Amniotic stem cell (primary cell): ENCODE results near the gene VMAC.

Source experiments
- DNase-seq: peaks from one replicate; lab custom pipeline; 2025; lab: John Stamatoyannopoulos, UW

The VMAC gene

DNA sequence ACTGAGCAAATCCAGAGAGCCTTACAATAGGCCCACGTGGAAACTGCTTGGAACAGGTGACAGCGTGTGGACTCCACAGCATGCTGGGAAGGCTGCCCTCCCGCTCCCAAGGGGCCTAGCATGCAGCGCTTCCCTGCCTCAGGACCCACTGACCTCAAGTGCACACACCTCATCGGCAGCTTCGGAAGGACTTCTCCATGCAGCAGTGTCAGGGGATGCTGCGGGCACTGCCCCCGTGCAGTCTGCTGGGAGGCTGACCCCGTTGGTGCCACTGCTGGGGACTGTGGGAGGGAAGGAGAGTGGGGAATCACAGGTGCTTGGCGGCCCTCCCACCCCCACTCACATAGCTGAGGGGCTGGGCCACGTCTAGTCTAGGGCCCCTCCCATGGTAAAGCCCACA is 26.6 kb downstream of the VMAC start:
- no peak for DNase-seq

DNA sequence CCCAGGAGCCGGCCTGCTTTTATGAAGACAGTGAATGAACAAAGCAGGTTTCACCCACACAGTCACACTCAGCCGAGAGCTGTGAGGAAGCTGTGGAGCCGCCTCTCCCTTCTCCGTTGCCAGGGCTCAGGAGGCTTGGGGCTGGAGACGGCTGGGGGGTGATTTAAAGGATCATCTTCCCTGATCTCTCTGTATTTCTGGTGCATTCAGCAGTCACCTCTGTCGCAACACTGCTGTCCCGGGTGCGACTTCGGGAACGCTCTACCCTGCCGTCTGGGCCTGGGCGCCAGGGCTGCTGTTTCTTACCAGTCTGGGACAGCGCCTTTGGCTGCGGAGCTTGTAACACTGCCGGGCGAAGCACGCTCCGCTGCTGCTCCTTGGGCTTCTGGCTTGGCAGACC is 27.5 kb downstream of the VMAC start:
- no peak for DNase-seq

DNA sequence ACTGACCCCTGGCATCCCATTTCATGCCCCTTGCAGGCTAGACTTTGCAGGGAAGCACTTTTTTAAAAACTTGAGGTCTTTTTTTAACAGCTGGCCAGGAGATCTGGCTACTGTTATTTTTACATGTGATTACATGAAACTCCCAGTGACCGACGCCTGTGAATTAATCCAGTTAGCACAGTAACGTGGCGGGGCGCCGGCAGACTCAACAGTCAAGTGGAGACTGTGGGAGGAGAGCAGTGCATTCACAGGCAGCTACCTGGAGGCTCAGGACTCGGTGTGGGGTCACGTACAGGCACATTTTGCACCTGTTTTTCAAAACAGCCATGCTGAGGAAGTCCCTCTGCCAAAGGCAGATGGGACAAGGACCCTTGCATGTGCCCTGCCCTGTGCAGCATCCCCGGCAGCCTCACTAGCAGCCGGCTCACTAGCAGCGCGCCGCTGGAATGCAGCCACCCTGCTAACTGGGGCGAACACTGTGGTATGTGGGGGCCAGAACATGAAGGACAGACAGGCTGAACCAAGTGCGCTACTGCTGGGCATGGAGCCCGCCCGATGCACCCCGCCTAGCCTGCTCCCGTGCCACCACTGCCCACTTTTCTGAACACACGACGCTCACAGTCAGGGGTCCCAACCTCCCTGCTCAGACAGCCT is 28.1 kb downstream of the VMAC start:
- no peak for DNase-seq

DNA sequence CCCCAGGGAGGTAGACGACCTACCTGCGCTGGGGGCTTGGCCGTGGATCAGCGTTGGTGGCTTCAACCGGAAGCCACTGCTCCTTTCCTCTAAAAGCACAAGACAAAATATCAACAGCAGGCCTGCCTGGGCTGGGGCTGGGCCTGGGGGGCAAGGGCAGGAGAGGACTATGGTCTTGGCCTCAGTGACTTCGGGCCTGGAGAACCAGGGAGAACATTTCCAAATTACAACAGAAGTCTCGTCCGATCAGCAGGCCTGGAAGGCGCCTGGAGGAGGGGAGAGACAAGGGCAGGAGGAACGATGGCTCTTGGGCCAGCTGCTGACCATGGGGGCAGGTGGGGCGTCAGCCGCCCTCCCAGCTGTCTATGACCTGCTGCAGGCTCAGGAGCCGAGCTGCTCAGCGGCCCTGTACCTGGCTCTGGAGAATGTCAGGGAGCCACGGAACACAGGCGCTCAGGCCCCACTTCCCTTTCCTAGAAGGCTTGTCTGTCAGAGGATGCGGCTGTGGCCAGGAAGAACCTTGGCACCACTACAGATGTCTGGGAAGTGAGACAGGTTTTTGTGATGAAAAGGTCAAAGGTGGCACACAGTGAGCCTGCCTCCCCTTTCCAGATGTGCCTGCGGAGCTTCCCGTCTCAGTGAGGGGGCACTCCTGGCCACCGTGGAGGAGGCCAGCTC is 28.9 kb downstream of the VMAC start:
- no peak for DNase-seq

DNA sequence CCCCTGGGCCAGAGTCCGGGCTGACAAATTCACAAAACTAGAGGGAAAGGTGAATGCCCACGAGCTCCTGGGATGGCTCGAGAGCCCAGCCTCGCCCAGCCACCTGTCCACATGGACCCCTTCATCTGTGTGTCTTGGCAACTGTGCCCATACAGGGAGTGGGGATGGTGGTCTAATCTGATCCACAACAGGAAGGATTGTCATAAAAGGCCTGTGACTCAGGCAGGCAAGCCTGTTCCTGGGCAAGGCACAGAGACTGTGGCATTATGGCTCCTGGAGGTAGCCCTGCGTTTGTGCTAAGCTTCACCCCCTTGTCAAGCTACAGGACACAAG is 29.4 kb downstream of the VMAC start:
- no peak for DNase-seq

DNA sequence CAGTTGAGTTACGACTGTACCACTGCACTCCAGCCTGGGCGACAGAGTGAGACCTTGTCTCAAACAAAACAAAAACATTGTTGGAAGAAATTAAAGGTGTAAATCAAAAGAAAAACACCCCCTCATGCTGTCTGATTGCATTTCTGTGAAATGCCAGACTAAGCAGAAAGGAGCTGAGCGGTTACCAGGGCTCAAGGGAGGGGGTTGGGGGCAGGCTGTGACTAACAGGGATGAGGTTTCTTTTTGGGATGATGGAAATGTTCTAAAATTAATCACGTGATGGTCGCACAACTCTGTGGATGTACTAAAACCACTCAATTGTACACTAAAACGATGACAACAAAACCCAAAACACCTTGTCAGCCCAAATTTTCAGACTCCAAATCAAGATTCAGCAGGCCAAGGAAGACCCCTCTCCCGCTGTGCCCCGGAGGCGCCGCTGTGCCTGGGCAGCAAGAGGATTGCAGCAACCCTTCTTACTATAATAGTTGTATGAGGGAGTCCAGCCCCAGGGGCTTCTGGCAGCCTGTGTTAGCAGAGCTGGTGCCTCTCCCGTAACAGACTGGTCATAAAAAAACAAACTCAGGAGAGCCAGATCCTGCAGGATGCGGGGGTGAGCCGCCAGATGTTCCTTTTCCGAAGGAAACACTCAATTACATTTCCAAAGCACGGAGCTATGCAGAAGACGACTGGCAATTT is 30.3 kb downstream of the VMAC start:
- DNase-seq = peak; percentile 81

DNA sequence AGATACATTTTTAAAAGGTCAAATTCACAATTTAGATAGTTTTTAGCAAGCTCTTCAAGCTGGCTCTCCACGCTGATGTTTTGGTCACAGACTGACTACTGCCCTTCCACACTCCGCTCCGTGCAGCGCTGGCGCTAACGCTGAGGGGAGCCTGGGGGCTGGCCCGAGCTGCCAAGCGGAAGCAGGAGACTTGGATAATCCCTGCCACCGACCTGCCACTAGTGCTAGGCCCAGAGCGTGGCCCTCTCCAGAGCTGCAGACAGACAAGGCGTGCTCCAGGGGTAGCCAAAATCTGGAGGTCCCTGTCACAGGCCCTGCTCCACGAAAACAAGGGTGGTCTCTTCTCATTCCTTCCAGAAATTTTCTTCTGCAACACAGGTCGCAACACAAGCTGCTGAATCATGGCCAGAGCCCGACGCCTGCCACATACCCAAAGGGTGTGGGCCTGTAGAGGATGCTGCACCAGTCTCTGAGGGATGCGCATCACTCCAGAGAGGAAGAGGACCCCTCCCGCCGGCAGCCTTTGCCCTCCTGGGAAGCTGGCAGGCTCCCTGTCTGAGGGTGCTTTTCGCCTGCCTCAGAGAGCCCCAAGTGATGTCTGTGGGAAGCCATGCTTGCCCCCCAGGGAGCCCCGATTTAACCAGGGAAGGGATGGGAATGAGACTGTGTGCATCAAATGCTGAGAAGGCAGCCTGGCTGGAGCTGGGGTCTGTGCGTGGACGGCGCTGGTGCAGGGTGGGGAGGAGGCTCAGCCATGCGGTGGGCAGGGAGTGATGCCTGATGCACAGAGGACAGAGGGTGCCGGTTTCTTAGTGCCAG is 31.0 kb downstream of the VMAC start:
- no peak for DNase-seq

DNA sequence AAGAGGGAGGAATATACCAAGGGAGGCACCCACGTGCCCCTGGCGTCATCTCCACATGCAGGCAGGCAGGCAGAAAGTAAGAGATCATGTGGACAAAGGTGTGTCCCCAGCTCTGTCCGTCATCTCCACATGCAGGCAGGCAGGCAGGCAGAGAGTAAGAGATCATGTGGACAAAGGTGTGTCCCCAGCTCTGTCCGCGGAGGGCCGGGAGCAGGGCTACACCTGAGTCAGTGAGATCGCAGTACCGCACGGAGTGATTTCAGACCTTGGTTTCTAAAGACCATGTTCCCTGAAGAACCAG is 31.6 kb downstream of the VMAC start:
- no peak for DNase-seq

DNA sequence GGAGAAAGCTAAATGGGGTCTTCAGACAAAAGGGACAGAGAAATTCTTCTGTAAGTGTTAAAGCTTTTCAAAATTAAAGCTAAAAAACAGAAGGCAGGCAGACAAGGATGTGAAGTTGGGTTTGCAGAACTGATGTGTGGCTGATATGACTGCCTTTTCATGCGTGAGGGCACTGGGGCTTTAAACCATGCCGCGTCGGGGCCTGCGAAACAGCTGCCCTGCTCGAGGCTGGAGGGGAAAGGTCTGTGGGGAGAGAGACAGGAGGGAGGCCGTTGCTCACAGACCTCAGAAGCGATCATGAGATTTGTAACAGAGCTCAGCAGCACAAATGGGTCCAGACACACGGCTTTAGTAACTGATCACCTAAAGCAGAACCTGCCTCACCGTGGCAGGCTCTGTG is 32.9 kb downstream of the VMAC start:
- DNase-seq = no peak

DNA sequence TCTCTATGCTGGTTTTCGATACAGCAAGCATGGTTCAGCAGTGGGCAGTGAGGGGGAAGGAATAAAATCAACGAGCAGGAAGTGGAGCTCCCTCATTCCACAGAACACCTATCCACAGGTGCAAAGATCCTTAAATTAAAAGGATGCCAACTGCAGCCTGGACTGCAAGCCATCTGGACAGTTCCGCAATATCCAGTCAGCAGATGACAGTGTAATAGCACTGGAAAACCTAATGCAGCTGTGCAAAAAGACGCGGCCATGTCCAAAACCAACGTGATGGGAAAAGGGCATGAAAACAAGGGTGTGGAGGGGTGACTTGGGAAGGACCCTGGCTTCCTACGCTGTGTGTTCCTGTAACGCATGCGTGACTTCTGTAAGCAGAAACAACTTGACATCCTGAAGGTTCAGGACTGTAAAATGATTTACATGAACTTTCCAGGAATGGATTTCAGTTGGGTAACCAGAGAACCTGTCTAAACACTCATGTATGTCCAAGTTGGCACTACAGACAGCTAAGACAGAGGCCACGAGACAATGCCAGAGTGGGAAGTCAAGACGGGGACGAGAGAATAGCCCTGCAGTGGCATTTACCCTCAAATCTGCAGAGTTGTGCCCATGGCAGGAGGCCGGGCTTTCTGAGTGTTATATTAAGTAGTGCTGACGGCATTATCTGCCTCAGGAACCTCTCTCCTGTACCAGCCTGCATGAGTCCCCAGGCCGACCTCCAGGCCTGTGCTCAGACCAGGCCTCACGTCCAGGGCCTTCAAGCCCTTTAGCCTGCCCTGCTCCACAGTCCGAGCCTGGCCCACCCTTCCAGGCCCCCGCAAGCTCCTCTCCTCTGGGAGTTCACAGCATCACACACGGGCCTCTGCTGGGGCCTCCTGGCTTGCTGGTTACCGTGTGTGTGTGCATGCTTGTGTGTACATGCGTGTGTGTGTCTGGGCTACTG is 35.9 kb downstream of the VMAC start:
- no peak for DNase-seq

DNA sequence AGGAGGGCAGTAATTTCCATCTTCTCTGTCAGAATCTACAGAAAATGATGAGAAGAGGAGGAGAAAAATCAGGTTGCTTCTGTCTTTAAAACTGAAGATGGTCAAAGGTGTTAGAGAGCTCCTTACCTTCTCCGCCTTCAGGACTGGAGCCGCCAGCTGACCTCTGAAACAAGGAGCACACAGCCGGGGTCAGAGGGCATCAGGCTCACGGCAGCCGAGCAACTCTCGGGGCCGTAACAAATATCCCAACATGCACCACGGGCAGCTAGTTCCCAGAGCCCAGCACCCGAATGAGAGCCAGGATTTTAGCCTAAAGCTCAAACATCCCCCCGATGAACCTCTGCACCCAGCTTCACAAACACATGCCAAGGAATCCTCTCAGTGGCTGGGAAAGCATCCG is 37.0 kb downstream of the VMAC start:
- no peak for DNase-seq

DNA sequence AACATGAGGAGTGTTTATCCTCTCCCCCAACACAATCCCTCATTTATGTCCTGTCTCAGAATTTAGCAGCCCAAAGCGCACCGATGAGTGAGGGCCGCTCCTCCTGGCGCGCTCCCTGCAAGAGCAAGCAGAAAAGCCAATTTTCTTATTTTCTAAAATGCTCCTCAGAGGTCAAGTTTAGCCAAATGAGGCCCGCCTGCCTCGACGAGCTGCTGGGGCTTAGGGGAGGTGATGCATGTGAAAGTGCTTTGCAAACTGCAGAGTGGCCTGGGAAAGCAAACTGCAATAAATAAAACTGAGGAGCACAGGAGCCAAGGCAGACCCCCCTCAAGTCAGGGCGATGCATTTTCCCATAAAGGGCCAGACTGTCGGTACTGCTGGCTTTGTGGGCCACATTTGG is 38.4 kb downstream of the VMAC start:
- DNase-seq = no peak

DNA sequence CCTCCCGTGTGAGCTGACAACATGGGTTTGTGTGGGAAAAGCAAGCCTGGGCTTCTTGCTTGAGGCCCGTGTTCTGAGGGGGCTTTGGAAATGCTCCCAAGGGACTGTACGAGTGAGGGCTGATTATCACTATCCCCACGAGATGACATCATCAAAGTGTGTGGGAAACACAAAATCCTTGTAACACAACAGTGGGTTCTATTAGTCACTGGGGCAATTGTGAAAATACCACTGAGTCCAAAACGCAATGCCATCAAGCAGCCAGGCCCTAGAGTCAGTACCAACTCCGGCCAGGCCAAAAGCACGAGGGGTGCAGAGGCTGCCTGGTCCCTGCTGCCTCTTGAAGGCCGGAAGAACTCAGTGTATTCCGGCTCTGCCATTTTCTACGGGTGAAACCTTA is 39.0 kb downstream of the VMAC start:
- DNase-seq = no peak

DNA sequence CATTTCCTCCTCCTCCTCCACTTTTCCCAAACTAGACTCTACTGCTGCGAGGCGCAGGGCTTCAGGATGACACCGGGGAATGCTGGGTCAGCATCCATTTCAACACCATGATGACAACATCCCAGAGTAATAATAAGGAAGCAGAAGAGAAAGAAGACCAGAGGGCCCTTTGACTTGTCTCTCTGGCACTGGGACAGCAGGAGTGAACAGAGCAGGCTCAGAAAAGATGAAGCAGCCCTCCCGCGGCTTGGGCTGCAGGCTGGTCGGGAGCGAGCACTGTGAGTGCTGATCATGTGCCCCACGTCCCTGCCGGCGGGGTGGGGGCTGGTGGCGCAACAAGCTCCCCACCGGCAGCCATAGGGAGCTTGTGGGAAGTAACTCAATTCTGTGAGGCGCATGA is 42.8 kb downstream of the VMAC start:
- no peak for DNase-seq

DNA sequence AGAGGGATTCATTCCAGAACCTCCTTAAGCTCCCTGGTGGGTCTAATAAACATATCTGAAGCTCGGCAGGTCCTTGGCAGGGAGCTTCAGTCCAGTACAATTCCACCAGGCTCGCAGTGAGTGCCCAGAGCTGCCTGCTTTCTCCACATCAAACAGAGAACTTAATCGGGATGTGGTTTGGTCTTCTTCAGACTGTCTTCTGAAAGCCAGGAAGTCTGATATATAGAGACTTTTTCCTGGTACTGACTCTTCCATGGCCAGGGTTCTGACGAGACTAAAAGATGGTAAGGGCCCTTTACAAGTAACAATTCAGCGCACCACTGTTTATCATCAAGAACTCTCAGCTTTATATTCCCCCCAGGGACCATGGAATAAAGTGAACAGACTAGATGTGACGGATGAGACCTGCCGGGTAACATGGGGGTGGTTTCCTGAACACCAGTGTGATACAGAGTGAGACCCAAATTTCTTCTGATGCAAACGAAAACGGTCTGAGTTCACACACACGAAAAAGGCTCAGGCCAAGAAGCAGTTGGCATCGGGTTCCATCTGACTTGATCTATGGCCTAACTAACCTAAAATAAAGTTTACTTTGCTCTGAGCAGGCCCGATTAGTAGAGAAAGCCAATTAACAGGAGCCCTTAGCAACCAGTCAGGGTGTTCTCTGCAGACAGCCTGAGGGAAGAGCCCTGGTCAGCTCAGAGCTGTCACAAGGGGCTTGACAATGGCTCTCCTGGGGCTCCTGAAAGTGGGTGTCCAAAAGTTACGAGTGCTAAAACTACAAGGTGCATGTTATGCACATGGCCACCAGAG is 44.3 kb downstream of the VMAC start:
- DNase-seq = no peak

DNA sequence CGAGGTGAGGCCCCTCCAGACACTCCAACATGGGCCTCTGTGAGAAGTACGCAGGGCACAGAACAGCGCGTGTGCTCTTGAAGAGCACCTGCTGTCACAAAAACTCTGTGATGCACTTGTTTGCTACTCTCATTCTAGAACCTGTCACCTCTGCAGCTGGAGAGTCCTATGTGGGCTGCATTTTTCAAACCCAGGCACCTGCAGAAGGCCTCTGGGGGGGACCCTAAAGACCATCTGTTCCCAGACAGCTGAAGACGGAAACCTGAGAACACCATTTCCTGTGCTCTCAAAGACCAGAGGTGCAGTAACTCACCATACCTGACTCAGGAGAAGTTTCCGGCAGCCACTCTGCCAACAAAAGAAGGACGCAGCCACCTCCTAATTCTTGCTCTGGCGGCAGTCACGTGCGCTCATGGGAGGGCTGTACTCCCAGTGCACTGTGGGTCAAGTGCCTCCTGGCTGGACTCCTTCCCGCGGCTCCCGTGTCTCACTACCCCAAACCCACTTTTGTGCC is 45.2 kb downstream of the VMAC start:
- DNase-seq = no peak

DNA sequence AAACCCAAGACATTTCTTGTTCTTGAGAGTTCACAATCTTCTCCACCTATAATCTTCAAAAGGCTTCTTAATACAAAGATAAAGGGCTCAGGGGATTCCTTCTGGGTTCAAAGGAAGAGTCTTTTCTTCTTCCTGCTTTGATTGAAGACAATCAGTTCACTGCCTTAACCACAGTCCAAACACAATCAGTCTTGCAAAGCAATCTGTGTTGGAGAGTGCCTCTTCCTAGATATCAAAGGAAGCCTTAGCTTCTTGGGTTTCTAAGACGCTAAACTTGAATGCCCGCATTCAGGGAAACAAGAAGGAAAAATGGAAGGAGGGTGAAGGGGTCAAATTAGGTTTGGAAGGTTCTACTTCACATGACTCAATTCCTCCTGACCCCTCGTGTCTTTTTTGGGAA is 46.1 kb downstream of the VMAC start:
- DNase-seq = no peak

DNA sequence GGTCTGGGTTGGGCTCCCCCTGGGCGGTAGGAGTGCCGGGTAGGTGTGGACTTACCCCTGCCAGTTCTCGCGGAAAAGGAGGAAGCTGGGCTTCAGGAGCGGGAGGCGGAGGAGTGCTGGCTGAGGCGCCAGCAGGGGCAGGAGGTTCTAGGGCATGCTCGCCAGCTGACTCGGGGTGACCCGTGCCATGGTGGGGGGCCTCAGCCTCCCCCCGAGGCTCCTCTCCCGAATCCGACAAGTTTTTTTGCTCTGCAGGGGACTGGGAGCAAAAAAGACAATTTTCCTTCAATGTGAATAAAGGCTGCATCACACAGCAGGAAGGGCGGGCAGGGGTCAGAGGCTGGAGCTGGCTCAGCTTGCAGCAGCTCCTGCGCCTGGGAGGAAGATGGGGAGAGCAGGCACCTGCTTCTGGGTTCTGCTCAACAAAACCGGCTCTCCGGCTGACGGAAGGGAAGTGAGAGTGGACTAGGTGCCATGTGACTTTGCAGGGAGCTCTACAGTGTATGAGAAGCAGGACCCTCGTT is 46.7 kb downstream of the VMAC start:
- no peak for DNase-seq

DNA sequence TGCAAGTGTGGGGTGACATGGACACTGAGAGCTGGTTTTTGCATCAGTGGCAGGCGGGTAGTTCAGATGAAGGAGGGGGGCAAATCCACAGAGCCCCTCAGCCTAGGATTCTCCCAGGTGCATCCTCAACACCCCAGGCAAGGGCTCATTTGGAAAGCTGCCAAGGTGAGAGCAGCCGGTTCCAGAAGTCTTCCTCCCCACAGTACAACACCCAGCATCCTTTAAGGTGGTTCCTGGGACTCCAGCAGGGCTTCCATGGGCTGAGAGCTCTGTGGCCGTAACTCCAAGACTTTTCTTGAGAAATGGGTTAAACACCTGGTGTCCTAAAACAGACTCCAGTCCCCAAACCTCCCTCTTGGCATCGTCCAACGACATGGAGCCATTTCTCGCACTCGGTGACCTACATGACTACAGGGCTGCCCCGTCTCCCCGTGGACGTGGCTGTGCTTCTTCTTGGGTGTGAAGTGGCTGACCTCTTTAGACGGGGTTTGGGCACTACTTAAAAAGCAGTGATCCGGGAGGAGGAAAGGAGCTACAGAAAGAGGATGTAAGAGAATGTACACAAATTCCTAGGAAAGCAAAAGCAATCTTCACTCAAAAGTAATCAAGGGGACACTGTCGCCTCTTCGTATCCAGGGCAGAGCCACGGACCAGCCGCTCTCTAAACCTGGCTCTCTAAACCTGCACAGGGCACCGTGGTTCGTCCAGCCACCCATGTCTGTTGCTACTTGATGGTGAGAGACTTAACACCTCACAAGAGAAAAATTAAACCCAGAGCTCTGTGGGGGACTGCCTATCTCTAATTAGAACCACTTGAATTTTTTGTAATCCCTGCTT is 47.7 kb downstream of the VMAC start:
- DNase-seq = no peak
